Neural cell (in vitro differentiated cells): ENCODE results near the gene DACH1. TPM values are rescaled to one million over a fixed set of nuclear protein-coding genes. Genes with fewer than 3 reads are reported as not detected.

Experiments used
- H2AFZ ChIP-seq: fragments of 200-600, 300-800 bp; sonication (generic), shearing (Covaris generic); 2 replicates; pipeline ENCODE4 v1.6.0; 2014; ENCODE audit warnings: low read depth, mild to moderate bottlenecking, antibody characterized with exemption, low read length, moderate library complexity
- H3F3A ChIP-seq: fragments of 200-600 bp; shearing (Covaris generic); 2 replicates; pipeline ENCODE4 v1.6.1; 2016; ENCODE audit warnings: mild to moderate bottlenecking, moderate library complexity, mixed read lengths, antibody characterized with exemption, low read length; ENCODE audit not compliant: insufficient read depth, poor library complexity, severe bottlenecking
- H3K27ac ChIP-seq: fragments of 200-600, 300-800 bp; sonication (generic), shearing (Covaris generic); 2 replicates; pipeline ENCODE4 v1.5.1; 2014; ENCODE audit warnings: mild to moderate bottlenecking, low read length, moderate library complexity
- H3K27me3 ChIP-seq: fragments of 300-800, 200-600 bp; sonication (generic), shearing (Covaris generic); 2 replicates; pipeline ENCODE4 v1.6.0; 2014; ENCODE audit warnings: mild to moderate bottlenecking, low read depth, low read length, moderate library complexity; ENCODE audit not compliant: insufficient read depth
- H3K36me3 ChIP-seq: fragments of 300-800, 200-600 bp; sonication (generic), shearing (Covaris generic); 2 replicates; pipeline ENCODE4 v1.5.1; 2014; ENCODE audit warnings: mild to moderate bottlenecking, antibody characterized with exemption, low read length, moderate library complexity; ENCODE audit not compliant: insufficient read depth
- H3K4me2 ChIP-seq: fragments of 300-800, 200-600 bp; sonication (generic), shearing (Covaris generic); 2 replicates; pipeline ENCODE4 v1.6.0; 2014; ENCODE audit warnings: mild to moderate bottlenecking, low read length
- H3K4me3 ChIP-seq: fragments of 300-800, 200-600 bp; sonication (generic), shearing (Covaris generic); 2 replicates; pipeline ENCODE4 v1.5.1; 2014; ENCODE audit warnings: mild to moderate bottlenecking, low read length, moderate library complexity
- H3K79me2 ChIP-seq: fragments of 200-600 bp; shearing (Covaris generic); replicated peaks from 2 replicates; pipeline ENCODE4 v1.6.0; 2014; ENCODE audit warnings: mild to moderate bottlenecking, low read length, moderate library complexity; ENCODE audit not compliant: insufficient read depth
- H3K9ac ChIP-seq: fragments of 300-800, 200-600 bp; sonication (generic), shearing (Covaris generic); 2 replicates; pipeline ENCODE4 v1.6.1; 2016; ENCODE audit warnings: mild to moderate bottlenecking, low read length, mixed read lengths
- H3K9me2 ChIP-seq: fragments of 200-600 bp; shearing (Covaris generic); 2 replicates; pipeline ENCODE4 v1.6.1; 2016; ENCODE audit warnings: mild to moderate bottlenecking, low read length, mixed read lengths; ENCODE audit not compliant: insufficient read depth
- H3K9me3 ChIP-seq: fragments of 200-600, 300-800 bp; sonication (generic), shearing (Covaris generic); 2 replicates; pipeline ENCODE4 v1.6.1; 2016; ENCODE audit warnings: mild to moderate bottlenecking, mixed run types, low read length, moderate library complexity, mixed read lengths
- H4K20me1 ChIP-seq: fragments of 200-600 bp; shearing (Covaris generic); 2 replicates; pipeline ENCODE4 v1.6.1; 2016; ENCODE audit warnings: mild to moderate bottlenecking, mixed run types; ENCODE audit not compliant: insufficient read depth
- CTCF ChIP-seq: fragments of 450-650 bp; IDR thresholded peaks from 2 replicates; pipeline ENCODE4 v1.5.1; 2014; ENCODE audit warnings: antibody characterized with exemption, mild to moderate bottlenecking, moderate library complexity; ENCODE audit not compliant: poor library complexity, severe bottlenecking
- EP300 ChIP-seq: fragments of 450-650 bp; conservative IDR thresholded peaks from 2 replicates; pipeline ENCODE4 v1.6.1; 2014; ENCODE audit warnings: antibody characterized with exemption, mild to moderate bottlenecking, moderate library complexity; ENCODE audit not compliant: poor library complexity, severe bottlenecking
- EZH2 ChIP-seq: fragments of 200-600, 300-800 bp; shearing (Covaris generic), sonication (generic); IDR thresholded peaks from 2 replicates; pipeline ENCODE4 v1.6.1; 2014; ENCODE audit warnings: antibody characterized with exemption, low read length, borderline replicate concordance, mild to moderate bottlenecking; ENCODE audit not compliant: insufficient read depth, poor library complexity, severe bottlenecking
- MXI1 ChIP-seq: fragments of 450-650 bp; conservative IDR thresholded peaks from 2 replicates; pipeline ENCODE4 v1.6.1; 2014; ENCODE audit warnings: antibody characterized with exemption, mild to moderate bottlenecking; ENCODE audit not compliant: poor library complexity, severe bottlenecking
- POLR2AphosphoS5 ChIP-seq: IDR thresholded peaks from 2 replicates; pipeline ENCODE4 v1.6.1; 2012
- RAD21 ChIP-seq: fragments of 450-650 bp; conservative IDR thresholded peaks from 2 replicates; pipeline ENCODE4 v1.6.1; 2014; ENCODE audit warnings: antibody characterized with exemption, mild to moderate bottlenecking, moderate library complexity
- REST ChIP-seq: IDR thresholded peaks from 2 replicates; pipeline ENCODE4 v1.6.1; 2012; ENCODE audit warnings: borderline replicate concordance
- SMC3 ChIP-seq: fragments of 450-650 bp; conservative IDR thresholded peaks from 2 replicates; pipeline ENCODE4 v1.6.1; 2014; ENCODE audit warnings: antibody characterized with exemption, mild to moderate bottlenecking, moderate library complexity; ENCODE audit not compliant: poor library complexity
- TAF1 ChIP-seq: IDR thresholded peaks from 2 replicates; pipeline ENCODE4 v1.6.1; 2012; ENCODE audit warnings: low read depth
- polyA plus RNA-seq: library from polyadenylated mRNA; depleted of rRNA; stranded (reverse); fragments of >200 nt; gene quantifications from 2 replicates; pipeline ENCODE4 v1.2.3, GENCODE V29; 2014

DACH1 gene
- polyA plus RNA-seq, 1 donor from 2014 or later = 20.0 TPM

- H3K4me2 ChIP-seq = no peak overlapping the region
- no peaks in the 10 kb centered on the region for H3K27me3 ChIP-seq
- H3K9me3 ChIP-seq = no peaks in the 10 kb centered on the region
- no peak overlapping the region for H3K9ac ChIP-seq
- H3K9me2 ChIP-seq = no peaks in the 10 kb centered on the region
- TF ChIP-seq POLR2AphosphoS5 (no peak), MXI1 (no peak), SMC3 (no peak), EZH2 (no peak), EP300 (no peak), TAF1 (no peak), CTCF (no peak), REST (no peak), RAD21 (no peak)
- no peaks in the 10 kb centered on the region for H4K20me1 ChIP-seq
- H3K79me2 ChIP-seq = no peaks in the 10 kb centered on the region
- no peak overlapping the region for H2AFZ ChIP-seq
- H3K4me3 ChIP-seq = no peak overlapping the region
- H3K27ac ChIP-seq = no peak overlapping the region
- H3K36me3 ChIP-seq = no peaks in the 10 kb centered on the region
- H3F3A ChIP-seq = no peaks in the 10 kb centered on the region
Measured at GRCh38 chr13:71515744-71516038, 351.3 kb downstream of the DACH1 start.

- Histone ChIP-seq H3K36me3 (no peaks in the 10 kb centered on the region), H3K27me3 (no peaks in the 10 kb centered on the region), H2AFZ (no peak overlapping the region), H3K79me2 (no peaks in the 10 kb centered on the region), H3K4me3 (no peak overlapping the region), H3F3A (no peaks in the 10 kb centered on the region), H3K4me2 (no peak overlapping the region), H3K27ac (no peak overlapping the region), H3K9me2 (no peaks in the 10 kb centered on the region), H3K9ac (no peak overlapping the region), H4K20me1 (no peaks in the 10 kb centered on the region), H3K9me3 (no peaks in the 10 kb centered on the region)
- TF ChIP-seq EZH2 = no peak
- TF ChIP-seq POLR2AphosphoS5 = no peak
- TF ChIP-seq REST = no peak
- no peak for TF ChIP-seq RAD21
- no peak for TF ChIP-seq MXI1
- TF ChIP-seq TAF1 = no peak
- no peak for TF ChIP-seq CTCF
- no peak for TF ChIP-seq SMC3
- no peak for TF ChIP-seq EP300
Measured at GRCh38 chr13:71514900-71515743, 351.9 kb downstream of the DACH1 start.
